H1 (cell line): ENCODE results near the gene SOX14. TPM values are rescaled to one million over a fixed set of nuclear protein-coding genes. Genes with fewer than 3 reads are reported as not detected.

Experiments used
- CTCF ChIA-PET: fragments of 300-600 bp; sonication (Branson Sonifier 250); formaldehyde crosslinking; loops from one replicate; lab custom pipeline; 2021; ENCODE audit not compliant: partially characterized antibody; lab: Charles Lee
- POLR2A ChIA-PET: fragments of 300-600 bp; sonication (Branson Sonifier 250); formaldehyde crosslinking; loops from one replicate; lab custom pipeline; 2021; ENCODE audit warnings: inconsistent platforms; ENCODE audit not compliant: partially characterized antibody; lab: Charles Lee
- DNase-seq, 2 experiments: peaks; one replicate each; pipeline versions ENCODE4 v3.0.0 to v3.0.0-alpha.2; 2010 to 2022; ENCODE audit warnings: low spot score in 2 of 2, low read depth in 1 of 2, mixed read lengths in 1 of 2
- FAIRE-seq: peaks from 2 replicates; lab custom pipeline; 2011; peaks lifted over from hg19 to GRCh38; lab: Jason Lieb, UNC
- H2AFZ ChIP-seq: 2 replicates; pipeline ENCODE4 v1.8.1; 2012; ENCODE audit warnings: low read length, inconsistent platforms
- H2AK5ac ChIP-seq: 2 replicates; pipeline ENCODE4 v1.6.1; 2013; ENCODE audit warnings: low read depth, low read length
- H2BK120ac ChIP-seq: replicated peaks from 2 replicates; pipeline ENCODE3; 2013; ENCODE audit warnings: low read depth, low read length, inconsistent platforms
- H2BK12ac ChIP-seq: 2 replicates; pipeline ENCODE4 v1.6.1; 2013; ENCODE audit warnings: low read depth, low read length
- H2BK15ac ChIP-seq: 2 replicates; pipeline ENCODE4 v1.6.1; 2013; ENCODE audit warnings: low read length
- H2BK20ac ChIP-seq: 2 replicates; pipeline ENCODE4 v1.6.1; 2013; ENCODE audit warnings: low read length
- H2BK5ac ChIP-seq: 2 replicates; pipeline ENCODE4 v1.6.1; 2013; ENCODE audit warnings: low read depth, low read length
- H3K14ac ChIP-seq: 2 replicates; pipeline ENCODE4 v1.6.1; 2013; ENCODE audit warnings: inconsistent platforms; ENCODE audit not compliant: insufficient read length
- H3K18ac ChIP-seq: 2 replicates; pipeline ENCODE4 v1.6.1; 2013; ENCODE audit warnings: low read length; ENCODE audit errors: extremely low read depth
- H3K23ac ChIP-seq: 2 replicates; pipeline ENCODE4 v1.6.1; 2013; ENCODE audit warnings: inconsistent platforms; ENCODE audit not compliant: insufficient read length
- H3K23me2 ChIP-seq: 2 replicates; pipeline ENCODE4 v1.6.1; 2013; ENCODE audit warnings: low read depth, low read length
- H3K27ac ChIP-seq: 2 replicates; pipeline ENCODE4 v1.6.1; 2011; ENCODE audit warnings: low read depth, low read length, inconsistent platforms
- H3K27me3 ChIP-seq, 4 experiments: replicated peaks in 1 of 4; 1 replicate in 1 of 4; 2 replicates in 3 of 4; pipeline versions ENCODE4 v1.6.1 to v1.8.1; 2011 to 2013; ENCODE audit warnings: low read length in 3 of 4, mild to moderate bottlenecking in 3 of 4, inconsistent platforms in 2 of 4, mixed read lengths in 2 of 4, moderate library complexity in 1 of 4; ENCODE audit not compliant: control insufficient read depth in 3 of 4, insufficient read depth in 3 of 4; ENCODE audit errors: extremely low read depth in 1 of 4
- H3K36me3 ChIP-seq, 4 experiments: 2 replicates each; pipeline versions ENCODE4 v1.6.1 to v1.8.1; 2011 to 2013; ENCODE audit warnings: mild to moderate bottlenecking in 4 of 4, low read length in 3 of 4, moderate library complexity in 2 of 4, control low read depth in 1 of 4, inconsistent platforms in 1 of 4; ENCODE audit not compliant: insufficient read depth in 4 of 4, control insufficient read depth in 2 of 4
- H3K4ac ChIP-seq: replicated peaks from 2 replicates; pipeline ENCODE3; 2013; ENCODE audit warnings: low read length, low read depth, mixed read lengths, inconsistent platforms; ENCODE audit not compliant: insufficient read length
- H3K4me1 ChIP-seq, 4 experiments: replicated peaks in 1 of 4; 1 replicate in 1 of 4; 2 replicates in 3 of 4; pipeline versions ENCODE4 v1.6.1 to v1.8.1; 2011 to 2013; ENCODE audit warnings: low read length in 3 of 4, inconsistent platforms in 2 of 4, mixed read lengths in 1 of 4; ENCODE audit not compliant: insufficient read depth in 4 of 4, control insufficient read depth in 3 of 4
- H3K4me2 ChIP-seq, 2 experiments: 2 replicates each; pipeline versions ENCODE4 v1.6.1 to v1.8.1; 2011 to 2013; ENCODE audit warnings: low read depth in 2 of 2, low read length in 2 of 2, control low read depth in 1 of 2, inconsistent platforms in 1 of 2, mild to moderate bottlenecking in 1 of 2; ENCODE audit not compliant: insufficient read depth in 1 of 2
- H3K4me3 ChIP-seq, 4 experiments: fragments of 200-600, 300-600 bp in 1 of 4; sonication (generic), shearing (Covaris generic), sonication (Bioruptor Twin) in 1 of 4; 2 replicates each; pipeline versions ENCODE4 v1.5.1 to v1.8.1; 2011 to 2016; ENCODE audit warnings: low read length in 4 of 4, low read depth in 3 of 4, control low read depth in 2 of 4, inconsistent platforms in 2 of 4, mild to moderate bottlenecking in 2 of 4, mixed read lengths in 1 of 4, moderate library complexity in 1 of 4; ENCODE audit not compliant: insufficient read depth in 2 of 4; ENCODE audit errors: extremely low read depth in 1 of 4
- H3K56ac ChIP-seq: replicated peaks from 2 replicates; pipeline ENCODE3; 2013; ENCODE audit warnings: low read depth, mild to moderate bottlenecking, mixed read lengths, low read length, inconsistent platforms; ENCODE audit not compliant: insufficient read length
- H3K79me1 ChIP-seq: 2 replicates; pipeline ENCODE4 v1.6.1; 2013; ENCODE audit warnings: low read depth, low read length, control low read depth
- H3K79me2 ChIP-seq, 2 experiments: 2 replicates each; pipeline versions ENCODE4 v1.6.1 to v1.8.1; 2012 to 2013; ENCODE audit warnings: low read length in 2 of 2, mild to moderate bottlenecking in 2 of 2, inconsistent platforms in 1 of 2; ENCODE audit not compliant: insufficient read depth in 2 of 2, control insufficient read depth in 1 of 2
- H3K9ac ChIP-seq, 4 experiments: replicated peaks in 1 of 4; 1 replicate in 1 of 4; 2 replicates in 3 of 4; pipeline versions ENCODE4 v1.6.1 to v1.8.1; 2011 to 2013; ENCODE audit warnings: low read depth in 3 of 4, low read length in 3 of 4, control low read depth in 2 of 4, mild to moderate bottlenecking in 2 of 4, moderate library complexity in 2 of 4, inconsistent platforms in 1 of 4; ENCODE audit errors: extremely low read depth in 1 of 4
- H3K9me3 ChIP-seq, 2 experiments: 2 replicates each; pipeline versions ENCODE4 v1.6.1 to v1.8.1; 2012 to 2013; ENCODE audit warnings: mild to moderate bottlenecking in 2 of 2, moderate library complexity in 2 of 2, control low read depth in 1 of 2, inconsistent platforms in 1 of 2, low read depth in 1 of 2, low read length in 1 of 2, mixed read lengths in 1 of 2; ENCODE audit not compliant: insufficient read depth in 2 of 2
- H4K20me1 ChIP-seq, 2 experiments: replicated peaks in 1 of 2; 2 replicates each; pipeline versions ENCODE3 to v1.8.1; 2011 to 2013; ENCODE audit warnings: inconsistent platforms in 2 of 2, low read length in 2 of 2, mild to moderate bottlenecking in 1 of 2; ENCODE audit not compliant: insufficient read depth in 2 of 2, control insufficient read depth in 1 of 2
- H4K5ac ChIP-seq: 2 replicates; pipeline ENCODE4 v1.6.1; 2013; ENCODE audit warnings: low read length, low read depth, mixed read lengths, inconsistent platforms; ENCODE audit not compliant: insufficient read length
- H4K8ac ChIP-seq: 2 replicates; pipeline ENCODE4 v1.8.0; 2013; ENCODE audit warnings: mild to moderate bottlenecking, moderate library complexity, low read length, inconsistent platforms; ENCODE audit not compliant: insufficient read depth; ENCODE audit errors: extremely low read depth
- H4K91ac ChIP-seq: replicated peaks from 2 replicates; pipeline ENCODE3; 2013; ENCODE audit warnings: low read length, mixed read lengths, inconsistent platforms; ENCODE audit not compliant: insufficient read length
- BACH1 ChIP-seq: IDR thresholded peaks from 2 replicates; pipeline ENCODE4 v1.6.1; 2012; ENCODE audit warnings: low read length, improper control_type of control experiment
- BCL11A ChIP-seq, 2 experiments: IDR thresholded peaks; one replicate each; pipeline ENCODE4 v1.6.1; 2011; ENCODE audit warnings: low read depth in 2 of 2, low read length in 2 of 2, mild to moderate bottlenecking in 2 of 2
- CEBPB ChIP-seq: IDR thresholded peaks from 2 replicates; pipeline ENCODE4 v1.6.1; 2012; ENCODE audit warnings: low read depth, low read length
- GABPA ChIP-seq: IDR thresholded peaks from 2 replicates; pipeline ENCODE4 v1.6.1; 2011; ENCODE audit warnings: mild to moderate bottlenecking, low read length, moderate library complexity, borderline replicate concordance; ENCODE audit not compliant: insufficient read depth
- JUND ChIP-seq: IDR thresholded peaks from 2 replicates; pipeline ENCODE4 v1.6.1; 2011; ENCODE audit warnings: mild to moderate bottlenecking, improper control_type of control experiment, low read length
- NRF1 ChIP-seq: IDR thresholded peaks from 2 replicates; pipeline ENCODE4 v1.6.1; 2011; ENCODE audit warnings: mild to moderate bottlenecking, low read depth, low read length, improper control_type of control experiment
- PHF8 ChIP-seq: fragments of 200-600 bp; sonication (generic); conservative IDR thresholded peaks from 2 replicates; pipeline ENCODE4 v1.7.1; 2012; ENCODE audit warnings: low read depth, mild to moderate bottlenecking, inconsistent platforms, low read length, moderate library complexity
- POLR2AphosphoS5 ChIP-seq: IDR thresholded peaks from 2 replicates; pipeline ENCODE4 v1.6.1; 2011; ENCODE audit warnings: low read depth, low read length
- RAD21 ChIP-seq, 2 experiments: IDR thresholded peaks in 1 of 2; conservative IDR thresholded peaks in 1 of 2; 2 replicates each; pipeline ENCODE4 v1.6.1; 2011; ENCODE audit warnings: low read depth in 2 of 2, low read length in 2 of 2, improper control_type of control experiment in 1 of 2, inconsistent platforms in 1 of 2, mild to moderate bottlenecking in 1 of 2, moderate library complexity in 1 of 2
- RFX5 ChIP-seq: IDR thresholded peaks from 2 replicates; pipeline ENCODE4 v1.6.1; 2011; ENCODE audit warnings: low read depth, low read length, improper control_type of control experiment, borderline replicate concordance
- RNF2 ChIP-seq: fragments of 200-900, 300-1000 bp; sonication (generic); IDR thresholded peaks from 2 replicates; pipeline ENCODE4 v1.7.1; 2016; ENCODE audit warnings: borderline replicate concordance, low read depth, mild to moderate bottlenecking, antibody characterized with exemption, low read length; ENCODE audit not compliant: poor library complexity, severe bottlenecking; ENCODE audit errors: missing control alignments
- SP2 ChIP-seq: IDR thresholded peaks from 2 replicates; pipeline ENCODE4 v1.6.1; 2012; ENCODE audit warnings: mild to moderate bottlenecking, low read length, inconsistent platforms
- SP4 ChIP-seq: IDR thresholded peaks from 2 replicates; pipeline ENCODE4 v1.6.1; 2012; ENCODE audit warnings: low read length, inconsistent platforms
- TAF1 ChIP-seq: IDR thresholded peaks from 2 replicates; pipeline ENCODE4 v1.6.1; 2011; ENCODE audit warnings: mild to moderate bottlenecking, low read depth, low read length
- ZNF274 ChIP-seq: IDR thresholded peaks from 2 replicates; pipeline ENCODE4 v1.7.0; 2012; ENCODE audit warnings: low read length, borderline replicate concordance; ENCODE audit errors: extremely low read depth
- WGBS, 2 experiments: shearing (Covaris generic) in 1 of 2; methylation state at CpG; one replicate each; pipeline versions ENCODE4 v1.1.6 to v1.1.7; 2013 to 2015; ENCODE audit warnings: low lambda C conversion rate in 2 of 2, mixed read lengths in 2 of 2, inconsistent platforms in 1 of 2, low coverage in 1 of 2, missing lambda C conversion rate in 1 of 2; ENCODE audit not compliant: insufficient replicate concordance in 2 of 2, insufficient coverage in 1 of 2, insufficient read length in 1 of 2; ENCODE audit errors: extremely low coverage in 1 of 2, missing lambda C conversion rate in 1 of 2; 5-methylcytosine and 5-hydroxymethylcytosine counted together
- polyA plus RNA-seq, 7 experiments: library from polyadenylated mRNA; depleted of rRNA in 3 of 7; stranded (reverse) in 5 of 7; unstranded in 2 of 7; fragments of >200 nt in 5 of 7; fragments of 200-250 nt in 2 of 7; gene quantifications; 1 replicate in 5 of 7; 2 replicates in 1 of 7; 4 replicates in 1 of 7; pipeline versions ENCODE4 v1.2.1 to v1.2.3, GENCODE V29; 2011 to 2013; ENCODE audit warnings: missing spikeins in 2 of 7, mixed read lengths in 2 of 7
- total RNA-seq: library from RNA; stranded (reverse); fragmentation: NEBNext Ultra II Directional; extraction: Animal tissue kit (Norgen Biotek cat#: 25700); gene quantifications from 2 replicates; pipeline ENCODE4 v1.2.1, GENCODE V29; 2021

Gene SOX14
- total and polyA plus RNA-seq, 2 of the 8 experiments (the other 6 are each of a cell fraction or from before 2014, with no cell fraction given) = 0.03 to 0.50 TPM

DNA sequence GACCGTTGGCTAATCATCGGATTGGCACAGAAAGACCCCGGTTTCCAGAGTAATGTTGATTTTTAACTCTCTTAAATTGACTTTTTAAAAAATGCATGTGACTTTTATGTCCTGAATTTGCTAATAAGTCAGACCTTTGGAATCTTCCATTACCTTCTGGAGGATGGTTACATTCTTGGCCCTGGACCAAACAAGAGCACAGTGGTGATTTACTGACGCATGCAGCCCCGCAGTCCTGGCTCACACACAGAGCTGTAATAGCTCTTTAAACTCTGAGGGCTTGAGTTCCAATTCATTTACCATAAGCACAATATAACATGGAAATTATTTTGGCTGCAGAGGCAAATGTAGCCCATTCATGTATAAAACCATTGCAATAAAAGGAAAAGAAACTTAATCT, 25.1 kb downstream of the SOX14 start:
- no peak overlapping the region for H2AFZ ChIP-seq
- H3K23ac ChIP-seq = no peak overlapping the region
- H3K79me2 ChIP-seq = no peaks in the 10 kb centered on the region
- DNase-seq (no peak), FAIRE-seq (no peak)
- H2BK12ac ChIP-seq = no peak overlapping the region
- no peak overlapping the region for H3K18ac ChIP-seq
- no peak overlapping the region for H2BK20ac ChIP-seq
- H4K20me1 ChIP-seq = no peaks in the 10 kb centered on the region
- POLR2A ChIA-PET = no interaction called here
- H3K27me3 ChIP-seq = peaks cover 0 to 4% (median 0%) of the 10 kb centered on the region in 4 experiments; a peak in 1 of 7 replicates
- no peak overlapping the region for H4K8ac ChIP-seq
- no peaks in the 10 kb centered on the region for H3K36me3 ChIP-seq
- H2BK15ac ChIP-seq = no peak overlapping the region
- H2BK5ac ChIP-seq = no peak overlapping the region
- H2AK5ac ChIP-seq = no peak overlapping the region
- H4K5ac ChIP-seq = no peak overlapping the region
- WGBS, 2 experiments = 87% methylated on average over 5 of the region's 5 CpGs; no CpG with 5 or more reads in 1 of the 2 experiments
- no peak overlapping the region for H3K56ac ChIP-seq
- no peaks in the 10 kb centered on the region for H3K23me2 ChIP-seq
- no peak overlapping the region for H3K4ac ChIP-seq
- H3K9ac ChIP-seq = no peak overlapping the region
- H3K14ac ChIP-seq = no peak overlapping the region
- no peak overlapping the region for H3K27ac ChIP-seq
- no peak overlapping the region for H2BK120ac ChIP-seq
- H3K9me3 ChIP-seq = no peaks in the 10 kb centered on the region
- H4K91ac ChIP-seq = no peak overlapping the region
- H3K4me3 ChIP-seq = no peak overlapping the region
- H3K4me1 ChIP-seq = peaks cover 0 to 3% (median 0%) of the 10 kb centered on the region in 4 experiments; a peak in 1 of 7 replicates
- H3K79me1 ChIP-seq = no peaks in the 10 kb centered on the region
- CTCF ChIA-PET = interaction anchor here (0.8 kb wide), 1 partner anchor 80 kb away, joined by 4 read pairs; no protein-coding TSS in a partner anchor
- H3K4me2 ChIP-seq = no peak overlapping the region
- TF ChIP-seq BCL11A (IDR thresholded peaks at IDR 0.05; ENCODE audit: low read depth in 2 of 2, low read length in 2 of 2) (no peak), NRF1 (no peak), ZNF274 (no peak), POLR2AphosphoS5 (no peak), GABPA (no peak), JUND (no peak), RNF2 (no peak), BACH1 (no peak), RFX5 (no peak), SP2 (no peak), RAD21 (IDR thresholded peaks at IDR 0.05 in 1 of 2, conservative IDR thresholded peaks at IDR 0.05 in 1 of 2; ENCODE audit: low read depth in 2 of 2, low read length in 2 of 2) (no peak), SP4 (no peak), PHF8 (no peak), TAF1 (no peak), CEBPB (no peak)
